A549 (cell line): Measurements from ENCODE around the gene PDLIM5.

ENCODE experiments used
- CTCF ChIP-seq: fragments of >200 bp; sonication (Bioruptor Twin); formaldehyde crosslinking; IDR thresholded peaks from 3 replicates; pipeline ENCODE4 v1.5.1; 2016
- MAZ ChIP-seq: fragments of 150-350 bp; IDR thresholded peaks from 2 replicates; pipeline ENCODE4 v1.6.1; 2014; ENCODE audit warnings: antibody characterized with exemption, low read depth, low read length, borderline replicate concordance

DNA sequence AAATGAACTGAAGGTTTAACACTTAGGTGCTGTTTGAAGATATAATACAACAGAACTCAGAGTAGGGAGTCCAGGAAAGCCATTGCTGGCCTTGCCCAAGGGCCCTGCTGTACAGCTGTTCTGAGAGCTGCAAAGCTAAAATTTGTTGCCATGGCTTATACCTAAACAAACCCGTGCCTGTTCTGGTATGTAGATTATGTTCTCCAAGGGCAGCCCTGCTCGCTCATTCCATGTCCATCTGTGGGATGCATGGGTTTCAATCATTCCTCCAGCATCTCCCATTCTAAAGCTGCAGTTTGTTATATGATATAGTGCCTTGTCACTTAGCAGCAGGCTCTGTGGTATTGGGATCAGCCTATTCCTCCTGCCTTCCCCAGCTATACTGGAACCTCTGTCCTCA lies 225.2 kb downstream of the PDLIM5 start:
- TF ChIP-seq CTCF: no peak
- TF ChIP-seq MAZ: no peak
